Astrocyte of the cerebellum (primary cell): ENCODE results near the gene IDH3G.

Source experiments
- DNase-seq: peaks from one replicate; pipeline ENCODE4 v3.0.0-alpha.2; 2011; ENCODE audit warnings: low read depth
- H3K4me3 ChIP-seq: 2 replicates; pipeline ENCODE4 v1.5.1; 2011; ENCODE audit warnings: mild to moderate bottlenecking, low read depth, low read length, moderate library complexity
- in situ Hi-C: cut with HindIII; loops from 2 replicates; pipeline ENCODE4 v1.10.0; 2017; ENCODE audit warnings: low sequenced_read_pairs
- TF ChIP-seq, protein P1 (sequence below): IDR thresholded peaks from 2 replicates; pipeline ENCODE4 v1.5.1; 2012; ENCODE audit warnings: low read length, low read depth, moderate library complexity, mild to moderate bottlenecking; ENCODE audit errors: missing control alignments

Gene IDH3G

GRCh38 chrX:153829549-153829798 is 35.3 kb upstream of the IDH3G start:
- in situ Hi-C loops: no loop called here
- TF ChIP-seq, protein P1, sequence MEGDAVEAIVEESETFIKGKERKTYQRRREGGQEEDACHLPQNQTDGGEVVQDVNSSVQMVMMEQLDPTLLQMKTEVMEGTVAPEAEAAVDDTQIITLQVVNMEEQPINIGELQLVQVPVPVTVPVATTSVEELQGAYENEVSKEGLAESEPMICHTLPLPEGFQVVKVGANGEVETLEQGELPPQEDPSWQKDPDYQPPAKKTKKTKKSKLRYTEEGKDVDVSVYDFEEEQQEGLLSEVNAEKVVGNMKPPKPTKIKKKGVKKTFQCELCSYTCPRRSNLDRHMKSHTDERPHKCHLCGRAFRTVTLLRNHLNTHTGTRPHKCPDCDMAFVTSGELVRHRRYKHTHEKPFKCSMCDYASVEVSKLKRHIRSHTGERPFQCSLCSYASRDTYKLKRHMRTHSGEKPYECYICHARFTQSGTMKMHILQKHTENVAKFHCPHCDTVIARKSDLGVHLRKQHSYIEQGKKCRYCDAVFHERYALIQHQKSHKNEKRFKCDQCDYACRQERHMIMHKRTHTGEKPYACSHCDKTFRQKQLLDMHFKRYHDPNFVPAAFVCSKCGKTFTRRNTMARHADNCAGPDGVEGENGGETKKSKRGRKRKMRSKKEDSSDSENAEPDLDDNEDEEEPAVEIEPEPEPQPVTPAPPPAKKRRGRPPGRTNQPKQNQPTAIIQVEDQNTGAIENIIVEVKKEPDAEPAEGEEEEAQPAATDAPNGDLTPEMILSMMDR: no peak
- DNase-seq: no peak
- peak overlapping the region; percentile 7 for H3K4me3 ChIP-seq

GRCh38 chrX:153828723-153829548 is 34.8 kb upstream of the IDH3G start:
- in situ Hi-C loops: no loop called here
- TF ChIP-seq, protein P1: no peak
- no peak for DNase-seq
- H3K4me3 ChIP-seq: peak overlapping the region; percentile 15

DNA sequence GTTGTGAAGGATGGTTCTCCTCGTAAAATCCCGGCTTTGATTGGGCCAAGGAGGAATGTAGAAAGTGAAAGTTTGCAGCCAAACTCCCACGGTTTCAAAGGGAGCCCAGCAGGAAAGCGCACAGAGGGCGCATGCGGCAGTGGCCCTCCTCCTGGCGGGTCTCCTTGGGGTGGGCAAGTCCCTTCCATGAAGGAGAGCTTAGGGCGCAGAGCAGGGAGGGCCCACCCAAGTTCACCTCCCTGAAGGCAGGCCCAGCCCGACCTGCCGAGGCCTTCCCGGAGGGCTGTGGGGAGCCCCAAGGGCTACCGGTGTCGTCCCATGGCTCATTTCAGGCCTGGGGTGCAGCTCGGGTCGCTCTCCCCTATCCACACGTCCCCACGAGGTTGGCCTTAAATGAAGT is 34.1 kb upstream of the IDH3G start:
- TF ChIP-seq, protein P1: no peak

GRCh38 chrX:153827903-153828302 is 33.7 kb upstream of the IDH3G start:
- in situ Hi-C loops: no loop called here
- TF ChIP-seq, protein P1: no peak
- H3K4me3 ChIP-seq: no peak overlapping the region
- DNase-seq: no peak

More for the DNA sequence above, 34.1 kb upstream of the IDH3G start:
- no peak for DNase-seq
- in situ Hi-C loops: no loop called here
- peak overlapping the region; percentile 15 for H3K4me3 ChIP-seq

GRCh38 chrX:153827016-153827415 is 32.8 kb upstream of the IDH3G start:
- no peak overlapping the region for H3K4me3 ChIP-seq
- DNase-seq: no peak
- TF ChIP-seq, protein P1: no peak
- in situ Hi-C loops: no loop called here

GRCh38 chrX:153825042-153825441 is 30.9 kb upstream of the IDH3G start:
- no peak overlapping the region for H3K4me3 ChIP-seq
- TF ChIP-seq, protein P1: no peak

DNA sequence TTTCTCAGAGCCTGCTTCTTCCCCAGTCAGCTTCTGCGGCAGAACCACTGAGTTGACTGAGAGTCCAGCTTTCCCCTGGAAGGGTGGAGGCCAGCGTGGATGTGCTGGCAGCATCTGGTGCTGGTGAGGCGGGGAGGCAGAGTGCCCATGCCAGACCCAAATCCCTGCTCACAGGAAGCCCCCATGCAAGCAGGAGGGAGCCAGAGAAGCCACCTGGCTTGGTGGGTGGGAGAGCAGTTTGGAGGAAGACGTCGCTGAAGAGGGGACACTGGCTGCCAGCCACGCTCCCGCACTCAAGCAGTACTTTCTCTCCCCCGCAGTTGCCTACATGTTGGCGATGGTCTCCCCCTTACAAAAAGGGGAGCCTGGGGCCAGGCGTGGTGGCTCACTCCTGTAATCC is 30.2 kb upstream of the IDH3G start:
- DNase-seq: no peak
- H3K4me3 ChIP-seq: no peak overlapping the region
- TF ChIP-seq, protein P1: no peak
- in situ Hi-C loops: no loop called here

More at GRCh38 chrX:153825042-153825441, 30.9 kb upstream of the IDH3G start:
- in situ Hi-C loops: no loop called here
- DNase-seq: no peak
